GM12878 (cell line): Measurements from ENCODE around the gene ADAMTS2. TPM values are rescaled to one million over a fixed set of nuclear protein-coding genes. Genes with fewer than 3 reads are reported as not detected.

Source experiments
- ATAC-seq: fragments of 200-7000 bp; cut with Tn5 transposase; 3 replicates; pipeline ENCODE4 v1.9.1; 2020; ENCODE audit warnings: mild to moderate bottlenecking, moderate library complexity
- BruUV-seq: library from RNA; stranded (reverse); fragments of 400-500 nt; replicated peaks from 2 replicates; lab custom pipeline; 2021; lab: Mats Ljungman, UMichigan
- CTCF ChIA-PET: fragments of 300-600 bp; sonication (Branson Sonifier 250); formaldehyde crosslinking; extraction: SDS; loops from one replicate; lab custom pipeline; 2021; ENCODE audit warnings: inconsistent platforms; lab: Yijun Ruan, JAX
- POLR2A ChIA-PET: fragments of 350-600 bp; formaldehyde crosslinking; extraction: SDS; loops from one replicate; lab custom pipeline; 2021; ENCODE audit warnings: inconsistent platforms; lab: Charles Lee
- RAD21 ChIA-PET: fragments of 300-600 bp; sonication (Branson Sonifier 250); formaldehyde crosslinking; loops from one replicate; lab custom pipeline; 2023; ENCODE audit warnings: antibody characterized with exemption; ENCODE audit not compliant: unreplicated experiment; lab: Charles Lee
- SMC1A ChIA-PET: fragments of 300-600 bp; sonication (Branson Sonifier 250); formaldehyde crosslinking; loops from one replicate; lab custom pipeline; 2023; ENCODE audit not compliant: unreplicated experiment, uncharacterized antibody; lab: Charles Lee
- DNase-seq: peaks from one replicate; pipeline ENCODE4 v3.0.0-alpha.2; 2011; ENCODE audit warnings: low read depth, low spot score
- FAIRE-seq: peaks from 3 replicates; lab custom pipeline; 2011; peaks lifted over from hg19 to GRCh38; lab: Jason Lieb, UNC
- H2AFZ ChIP-seq: 2 replicates; pipeline ENCODE4 v1.6.0; 2011; ENCODE audit warnings: low read depth, low read length, control low read depth; ENCODE audit not compliant: control insufficient read depth
- H3K27ac ChIP-seq: 2 replicates; pipeline ENCODE4 v1.5.1; 2011; ENCODE audit warnings: control low read depth; ENCODE audit not compliant: control insufficient read depth, insufficient read depth
- H3K27me3 ChIP-seq, 2 experiments: replicated peaks in 1 of 2; 2 replicates each; pipeline versions ENCODE4 v1.6.0 to v1.6.1; 2011; ENCODE audit warnings: low read length in 1 of 2; ENCODE audit not compliant: control insufficient read depth in 2 of 2, insufficient read depth in 2 of 2
- H3K36me3 ChIP-seq, 2 experiments: 2 replicates each; pipeline ENCODE4 v1.5.1; 2011; ENCODE audit warnings: low read length in 1 of 2; ENCODE audit not compliant: control insufficient read depth in 2 of 2, insufficient read depth in 2 of 2
- H3K4me1 ChIP-seq: 2 replicates; pipeline ENCODE4 v1.6.1; 2011; ENCODE audit warnings: mild to moderate bottlenecking, low read length, moderate library complexity, mixed read lengths; ENCODE audit not compliant: control insufficient read depth, insufficient read depth
- H3K4me2 ChIP-seq: 2 replicates; pipeline ENCODE4 v1.6.0; 2011; ENCODE audit warnings: control low read depth; ENCODE audit not compliant: control insufficient read depth, insufficient read depth
- H3K4me3 ChIP-seq: fragments of 200-600 bp; sonication (generic); 2 replicates; pipeline ENCODE4 v1.5.1; 2016
- H3K79me2 ChIP-seq: 2 replicates; pipeline ENCODE4 v1.6.0; 2011; ENCODE audit warnings: low read length; ENCODE audit not compliant: control insufficient read depth, insufficient read depth
- H3K9ac ChIP-seq: 2 replicates; pipeline ENCODE4 v1.8.0; 2011; ENCODE audit warnings: low read length, control low read depth, mixed read lengths; ENCODE audit not compliant: control insufficient read depth, insufficient read depth
- H3K9me3 ChIP-seq: replicated peaks from 3 replicates; pipeline ENCODE4 v1.5.1; 2011; ENCODE audit warnings: mild to moderate bottlenecking, low read length; ENCODE audit not compliant: control insufficient read depth, insufficient read depth
- H4K20me1 ChIP-seq: 2 replicates; pipeline ENCODE4 v1.6.0; 2011; ENCODE audit not compliant: control insufficient read depth, insufficient read depth
- ETV6 ChIP-seq, 2 experiments: fragments of 450-650 bp in 1 of 2; IDR thresholded peaks in 1 of 2; conservative IDR thresholded peaks in 1 of 2; 2 replicates each; pipeline ENCODE4 v1.6.1; 2014; ENCODE audit warnings: antibody characterized with exemption in 1 of 2, borderline replicate concordance in 1 of 2, low read depth in 1 of 2, mild to moderate bottlenecking in 1 of 2, moderate library complexity in 1 of 2
- HCFC1 ChIP-seq: fragments of 150-350 bp; IDR thresholded peaks from 2 replicates; pipeline ENCODE4 v1.6.1; 2014; ENCODE audit warnings: low read length
- MTA3 ChIP-seq: IDR thresholded peaks from 2 replicates; pipeline ENCODE4 v1.6.1; 2012; ENCODE audit warnings: low read length, inconsistent platforms, borderline replicate concordance
- NFIC ChIP-seq: IDR thresholded peaks from 2 replicates; pipeline ENCODE4 v1.6.1; 2012; ENCODE audit warnings: low read depth, mild to moderate bottlenecking, inconsistent platforms, low read length, moderate library complexity
- NR2F1 ChIP-seq: fragments of 450-650 bp; conservative IDR thresholded peaks from 2 replicates; pipeline ENCODE4 v1.6.1; 2017; ENCODE audit warnings: mild to moderate bottlenecking
- SREBF1 ChIP-seq: IDR thresholded peaks from 2 replicates; pipeline ENCODE4 v1.6.1; 2012; ENCODE audit warnings: mild to moderate bottlenecking, low read length
- SRF ChIP-seq, 2 experiments: IDR thresholded peaks; 2 replicates each; pipeline ENCODE4 v1.6.1; 2011; ENCODE audit warnings: low read depth in 2 of 2, low read length in 2 of 2, mild to moderate bottlenecking in 1 of 2, moderate library complexity in 1 of 2
- TCF3 ChIP-seq: IDR thresholded peaks from 2 replicates; pipeline ENCODE4 v1.6.1; 2012; ENCODE audit warnings: low read depth, mild to moderate bottlenecking, low read length, borderline replicate concordance; ENCODE audit not compliant: insufficient read depth
- ZBTB40 ChIP-seq: fragments of 450-650 bp; IDR thresholded peaks from 2 replicates; pipeline ENCODE4 v1.6.1; 2016; ENCODE audit warnings: mild to moderate bottlenecking, moderate library complexity, borderline replicate concordance
- ZNF384 ChIP-seq: IDR thresholded peaks from 2 replicates; pipeline ENCODE4 v1.6.1; 2012; ENCODE audit warnings: low read depth, mild to moderate bottlenecking, low read length, improper control_type of control experiment, borderline replicate concordance
- WGBS: methylation state at CpG from one replicate; pipeline ENCODE4 v1.1.6; 2016; ENCODE audit warnings: low lambda C conversion rate; ENCODE audit not compliant: insufficient replicate concordance, insufficient coverage; ENCODE audit errors: missing lambda C conversion rate; 5-methylcytosine and 5-hydroxymethylcytosine counted together
- in situ Hi-C: fragments of 300-500 bp; cut with MboI; formaldehyde crosslinking; loops from 9 replicates; pipeline ENCODE4 v1.14.3; 2018; ENCODE audit warnings: mixed read lengths
- intact Hi-C: fragments of 100-400 bp; cut with micrococcal nuclease; formaldehyde crosslinking; loops from one replicate; pipeline ENCODE4 v1.14.2; 2022; ENCODE audit not compliant: unreplicated experiment
- polyA plus RNA-seq, 11 experiments: library from polyadenylated mRNA; depleted of rRNA in 4 of 11; unstranded in 6 of 11; stranded (reverse) in 5 of 11; fragments of >200 nt; fragmentation: Nextera tagmentation in 4 of 11; fragmentation: Illumina TruSeq in 1 of 11; extraction: Ambion mirVana in 4 of 11; extraction: Trizol in 1 of 11; gene quantifications; 1 replicate in 1 of 11; 2 replicates in 10 of 11; pipeline versions ENCODE4 v1.2.1 to v1.2.3, GENCODE V29; 2011 to 2016; ENCODE audit warnings: inconsistent platforms in 2 of 11, missing spikeins in 2 of 11, low read depth in 1 of 11
- total RNA-seq, 4 experiments: library from RNA; depleted of rRNA in 3 of 4; stranded (reverse); fragments of >200 nt in 3 of 4; fragmentation: Illumina TruSeq in 1 of 4; extraction: Trizol in 1 of 4; gene quantifications; 2 replicates each; pipeline versions ENCODE4 v1.2.1 to v1.2.3, GENCODE V29; 2013 to 2021

ADAMTS2 gene
- total and polyA plus RNA-seq, 10 of the 15 experiments (the other 5 are each of a cell fraction or from before 2014, with no cell fraction given): 0.03 to 0.05 TPM; not detected in 8

GRCh38 chr5:179124273-179124852, 220.9 kb downstream of the ADAMTS2 start:
- H3K9ac ChIP-seq: no peak overlapping the region
- TF ChIP-seq SREBF1 (no peak), NR2F1 (no peak), NFIC (no peak), ZBTB40 (no peak), TCF3 (no peak), SRF (IDR thresholded peaks at IDR 0.05; ENCODE audit: low read depth in 2 of 2, low read length in 2 of 2) (no peak), ETV6 (conservative IDR thresholded peaks at IDR 0.05 in 1 of 2, IDR thresholded peaks at IDR 0.05 in 1 of 2; ENCODE audit: borderline replicate concordance in 1 of 2, low read depth in 1 of 2) (no peak), MTA3 (no peak), HCFC1 (no peak), ZNF384 (no peak)
- no peak overlapping the region for H3K4me3 ChIP-seq
- FAIRE-seq (no peak), ATAC-seq (no peak), DNase-seq (no peak)
- H3K4me2 ChIP-seq: no peak overlapping the region
- no peaks in the 10 kb centered on the region for H3K27me3 ChIP-seq
- H3K79me2 ChIP-seq: no peaks in the 10 kb centered on the region
- ChIA-PET CTCF (no interaction called here), POLR2A (no interaction called here), RAD21 (no interaction called here), SMC1A (no interaction called here)
- no peak overlapping the region for H2AFZ ChIP-seq
- H3K27ac ChIP-seq: no peak overlapping the region
- no TSS peak for BruUV-seq
- 57% methylated on average over 21 of the region's 21 CpGs for WGBS
- peaks cover 1% of the 10 kb centered on the region; the same call in 1 of the 3 replicates for H3K9me3 ChIP-seq
- no peaks in the 10 kb centered on the region for H3K36me3 ChIP-seq
- H3K4me1 ChIP-seq: no peaks in the 10 kb centered on the region
- no peaks in the 10 kb centered on the region for H4K20me1 ChIP-seq
- intact Hi-C loops: no loop called here
- in situ Hi-C loops: no loop called here
